K562 (cell line): ENCODE measurements around the gene CAMK2G. TPM values are rescaled to one million over a fixed set of nuclear protein-coding genes. Genes with fewer than 3 reads are reported as not detected.

Source experiments
- BCOR ChIP-seq: fragments of 450-650 bp; IDR thresholded peaks from 2 replicates; pipeline ENCODE4 v1.6.1; 2016
- CEBPB ChIP-seq: fragments of 450-650 bp; IDR thresholded peaks from 2 replicates; pipeline ENCODE4 v1.6.1; 2016; ENCODE audit warnings: missing genetic modification characterization, missing compliant biosample characterization
- CSDE1 ChIP-seq, 2 experiments: fragments of 450-650 bp; IDR thresholded peaks; 2 replicates each; pipeline ENCODE4 v1.6.1; 2016; ENCODE audit warnings: mild to moderate bottlenecking in 1 of 2
- EHMT2 ChIP-seq: fragments of 450-650 bp; IDR thresholded peaks from 2 replicates; pipeline ENCODE4 v1.6.1; 2018; ENCODE audit warnings: antibody characterized with exemption
- HDAC1 ChIP-seq, 2 experiments: fragments of 450-650 bp; IDR thresholded peaks; 2 replicates each; pipeline ENCODE4 v1.6.1; 2016 to 2017; ENCODE audit warnings: inconsistent platforms in 1 of 2, mild to moderate bottlenecking in 1 of 2, moderate library complexity in 1 of 2
- HNRNPH1 ChIP-seq: fragments of 200-400 bp; formaldehyde crosslinking; optimal IDR thresholded peaks from 2 replicates; pipeline ENCODE3; 2017; ENCODE audit warnings: low read depth, mild to moderate bottlenecking, low read length, moderate library complexity
- IRF1 ChIP-seq: sonication (generic); formaldehyde crosslinking; IDR thresholded peaks from 2 replicates; pipeline ENCODE4 v1.8.0; 2022; ENCODE audit warnings: missing genetic modification reagents, mild to moderate bottlenecking, borderline replicate concordance
- KHSRP ChIP-seq: fragments of 450-650 bp; IDR thresholded peaks from 2 replicates; pipeline ENCODE4 v1.6.1; 2017
- MBD1 ChIP-seq: fragments of 250-450 bp; sonication (Bioruptor Pico); IDR thresholded peaks from 2 replicates; pipeline ENCODE4 v1.8.0; 2022; ENCODE audit warnings: inconsistent platforms
- MXD1 ChIP-seq: fragments of 250-450 bp; sonication (Bioruptor Pico); IDR thresholded peaks from 2 replicates; pipeline ENCODE4 v1.8.0; 2021; ENCODE audit warnings: borderline replicate concordance, mild to moderate bottlenecking, moderate library complexity; ENCODE audit not compliant: poor library complexity, severe bottlenecking
- NR4A1 ChIP-seq, 2 experiments: fragments of 250-450 bp in 1 of 2; fragments of 450-650 bp in 1 of 2; sonication (Bioruptor Pico) in 1 of 2; IDR thresholded peaks; 2 replicates each; pipeline versions ENCODE4 v1.4.0 to v1.6.1; 2016 to 2020; ENCODE audit warnings: mild to moderate bottlenecking in 2 of 2, missing compliant biosample characterization in 1 of 2, missing genetic modification characterization in 1 of 2, moderate library complexity in 1 of 2
- RNF219 ChIP-seq: fragments of 250-450 bp; sonication (Bioruptor Pico); IDR thresholded peaks from 2 replicates; pipeline ENCODE4 v1.5.0; 2022; ENCODE audit warnings: mild to moderate bottlenecking
- SLC30A9 ChIP-seq: fragments of 250-450 bp; sonication (Bioruptor Pico); IDR thresholded peaks from 2 replicates; pipeline ENCODE4 v1.8.0; 2022; ENCODE audit warnings: mild to moderate bottlenecking, moderate library complexity
- TSHZ1 ChIP-seq: fragments of 250-450 bp; sonication (Bioruptor Pico); IDR thresholded peaks from 2 replicates; pipeline ENCODE4 v1.4.0; 2020; ENCODE audit warnings: mild to moderate bottlenecking, moderate library complexity
- ZNF280B ChIP-seq: fragments of 250-450 bp; sonication (Bioruptor Pico); IDR thresholded peaks from 2 replicates; pipeline ENCODE4 v1.5.1; 2021; ENCODE audit warnings: mild to moderate bottlenecking
- ZNF282 ChIP-seq: sonication (generic); formaldehyde crosslinking; IDR thresholded peaks from 2 replicates; pipeline ENCODE4 v1.8.1; 2023; ENCODE audit warnings: missing genetic modification reagents
- polyA plus RNA-seq, 8 experiments: library from polyadenylated mRNA; depleted of rRNA in 4 of 8; stranded (reverse) in 5 of 8; unstranded in 3 of 8; fragments of >200 nt; fragmentation: Nextera tagmentation in 2 of 8; fragmentation: Illumina TruSeq in 1 of 8; extraction: Ambion mirVana in 2 of 8; extraction: Trizol in 1 of 8; gene quantifications; 2 replicates each; pipeline versions ENCODE4 v1.2.1 to v1.2.3, GENCODE V29; 2011 to 2014; ENCODE audit warnings: inconsistent platforms in 1 of 8, missing spikeins in 1 of 8
- total RNA-seq, 7 experiments: library from RNA; depleted of rRNA in 6 of 7; stranded (reverse); fragments of >200 nt in 6 of 7; fragmentation: Illumina TruSeq in 2 of 7; extraction: Trizol in 2 of 7; gene quantifications; 2 replicates each; pipeline versions ENCODE4 v1.2.1 to v1.2.3, GENCODE V29; 2011 to 2021; ENCODE audit warnings: low replicate concordance in 1 of 7

CAMK2G gene
- total and polyA plus RNA-seq, 9 of the 15 experiments (the other 6 are each of a cell fraction or from before 2014, with no cell fraction given): 9.0 to 37.9 (median 32.6) TPM

GRCh38 chr10:73772281-73773151, 101.8 kb downstream of the CAMK2G start (continued):
- TF ChIP-seq ZNF280B (CRISPR knock-in tag) (no peak), IRF1 (CRISPR knock-in tag) (no peak), KHSRP (peak; percentile 59; the same call in 1 of the 2 replicates), EHMT2 (no peak), MXD1 (CRISPR knock-in tag) (no peak), NR4A1 (CRISPR knock-in tag; IDR thresholded peaks at IDR 0.05) (peak; percentile 54; the same call in 1 of the 2 replicates), NR4A1 (tag; IDR thresholded peaks at IDR 0.05) (peak; percentile 51; the same call in 1 of the 2 replicates), HNRNPH1 (no peak), MBD1 (CRISPR knock-in tag) (no peak), CEBPB (tag) (no peak), RNF219 (CRISPR knock-in tag) (peak; percentile 81; the same call in 1 of the 2 replicates), CSDE1 (IDR thresholded peaks at IDR 0.05) (no peak; a peak in 1 of 4 replicates), TSHZ1 (CRISPR knock-in tag) (0 out of 2 replicates have a peak, but pooled peaks have one; percentile 44), SLC30A9 (CRISPR knock-in tag) (no peak), BCOR (0 out of 2 replicates have a peak, but pooled peaks have one; percentile 8), HDAC1 (IDR thresholded peaks at IDR 0.05) (peak in 1 of 2 experiments; percentile 90; a peak in 2 of 4 replicates), ZNF282 (CRISPR knock-in tag) (no peak)
